A673 (cell line): Measurements from ENCODE around the gene ITPR3. TPM values are rescaled to one million over a fixed set of nuclear protein-coding genes. Genes with fewer than 3 reads are reported as not detected.

Experiments used
- BruUV-seq: library from RNA; stranded (reverse); fragments of 400-500 nt; replicated peaks from 2 replicates; lab custom pipeline; 2021; lab: Mats Ljungman, UMichigan
- CTCF ChIA-PET: fragments of 300-600 bp; sonication (Branson Sonifier 250); formaldehyde crosslinking; loops from one replicate; lab custom pipeline; 2022; ENCODE audit warnings: antibody characterized with exemption; lab: Charles Lee
- POLR2A ChIA-PET: fragments of 300-600 bp; sonication (Branson Sonifier 250); formaldehyde crosslinking; loops from one replicate; lab custom pipeline; 2022; ENCODE audit warnings: antibody characterized with exemption; ENCODE audit not compliant: low non-redundant PET; lab: Charles Lee
- DNase-seq: peaks from one replicate; pipeline ENCODE4 v3.0.0-alpha.2; 2015; ENCODE audit warnings: low spot score
- H3K27ac ChIP-seq: fragments of 200-600 bp; sonication (generic); 2 replicates; pipeline ENCODE4 v1.5.1; 2016; ENCODE audit warnings: mixed run types, low read depth, mild to moderate bottlenecking, mixed read lengths, antibody characterized with exemption, low read length; ENCODE audit not compliant: poor library complexity, severe bottlenecking
- H3K27me3 ChIP-seq: fragments of 200-600 bp; sonication (generic); replicated peaks from 2 replicates; pipeline ENCODE4 v1.6.1; 2017; ENCODE audit warnings: mixed run types, low read depth, mild to moderate bottlenecking, mixed read lengths, antibody characterized with exemption, low read length; ENCODE audit not compliant: insufficient read depth, poor library complexity
- H3K36me3 ChIP-seq: fragments of 200-600 bp; sonication (generic); 2 replicates; pipeline ENCODE4 v1.6.1; 2016; ENCODE audit warnings: mixed run types, mild to moderate bottlenecking, mixed read lengths, antibody characterized with exemption, low read length; ENCODE audit not compliant: insufficient read depth, poor library complexity, severe bottlenecking
- H3K4me1 ChIP-seq: fragments of 200-600 bp; sonication (generic); 2 replicates; pipeline ENCODE4 v1.6.1; 2017; ENCODE audit warnings: mixed run types, mild to moderate bottlenecking, mixed read lengths, antibody characterized with exemption, low read length; ENCODE audit not compliant: insufficient read depth, poor library complexity, severe bottlenecking
- H3K4me3 ChIP-seq: fragments of 200-600 bp; sonication (generic); 2 replicates; pipeline ENCODE4 v1.5.1; 2016; ENCODE audit warnings: low read depth, mixed run types, mild to moderate bottlenecking, mixed read lengths, low read length; ENCODE audit not compliant: poor library complexity, severe bottlenecking
- H3K9me3 ChIP-seq: fragments of 200-600 bp; sonication (generic); 2 replicates; pipeline ENCODE4 v1.6.1; 2016; ENCODE audit warnings: mixed run types, low read depth, mild to moderate bottlenecking, mixed read lengths, antibody characterized with exemption, low read length; ENCODE audit not compliant: poor library complexity, severe bottlenecking
- CTCF ChIP-seq: fragments of 300-800, 200-600 bp; sonication (generic); conservative IDR thresholded peaks from 2 replicates; pipeline ENCODE4 v1.5.1; 2017; ENCODE audit warnings: low read depth, mild to moderate bottlenecking, antibody characterized with exemption, low read length, moderate library complexity, mixed read lengths
- EZH2 ChIP-seq: fragments of 200-600 bp; sonication (generic); IDR thresholded peaks from 2 replicates; pipeline ENCODE4 v1.6.1; 2017; ENCODE audit warnings: borderline replicate concordance, low read depth, mild to moderate bottlenecking, mixed read lengths, antibody characterized with exemption, low read length; ENCODE audit not compliant: poor library complexity, severe bottlenecking
- intact Hi-C: fragments of 100-400 bp; cut with micrococcal nuclease; formaldehyde crosslinking; loops from one replicate; pipeline ENCODE4 v1.10.0; 2022; ENCODE audit not compliant: unreplicated experiment
- total RNA-seq: library from RNA; stranded (reverse); gene quantifications from 2 replicates; pipeline ENCODE4 v1.2.3, GENCODE V29; 2021

The ITPR3 gene
- total RNA-seq, 1 experiment from 2014 or later = 27.8 TPM

- no TSS peak for BruUV-seq
- CTCF ChIA-PET = no interaction called here
- Histone ChIP-seq H3K9me3 (no peaks in the 10 kb centered on the region), H3K4me3 (no peak overlapping the region), H3K27me3 (no peaks in the 10 kb centered on the region), H3K36me3 (no peaks in the 10 kb centered on the region), H3K27ac (no peak overlapping the region), H3K4me1 (no peaks in the 10 kb centered on the region)
- TF ChIP-seq CTCF (no peak), EZH2 (no peak)
- POLR2A ChIA-PET = no interaction called here
- DNase-seq = no peak
- intact Hi-C loops = no loop called here
These were observed 105.0 kb downstream of the ITPR3 start for GRCh38 chr6:33725891-33726673.

- H3K9me3 ChIP-seq = no peaks in the 10 kb centered on the region
- H3K36me3 ChIP-seq = no peaks in the 10 kb centered on the region
- intact Hi-C loops = no loop called here
- CTCF ChIA-PET = no interaction called here
- no peak for DNase-seq
- H3K27me3 ChIP-seq = no peaks in the 10 kb centered on the region
- POLR2A ChIA-PET = no interaction called here
- no peak overlapping the region for H3K27ac ChIP-seq
- H3K4me1 ChIP-seq = no peaks in the 10 kb centered on the region
- no peak overlapping the region for H3K4me3 ChIP-seq
- no TSS peak for BruUV-seq
- TF ChIP-seq EZH2 (no peak), CTCF (no peak)
These were observed 105.6 kb downstream of the ITPR3 start for GRCh38 chr6:33726696-33727095.

- Histone ChIP-seq H3K4me3 (no peak overlapping the region), H3K27ac (no peak overlapping the region), H3K27me3 (no peaks in the 10 kb centered on the region), H3K9me3 (no peaks in the 10 kb centered on the region), H3K36me3 (no peaks in the 10 kb centered on the region), H3K4me1 (no peaks in the 10 kb centered on the region)
- no peak for DNase-seq
- no TSS peak for BruUV-seq
- ChIA-PET POLR2A (no interaction called here), CTCF (no interaction called here)
- TF ChIP-seq CTCF (no peak), EZH2 (no peak)
- intact Hi-C loops = no loop called here
These were observed 106.0 kb downstream of the ITPR3 start for GRCh38 chr6:33727126-33727525.
